ENCODE results near the gene PEX11A. TPM values are rescaled to one million over a fixed set of nuclear protein-coding genes. Genes with fewer than 3 reads are reported as not detected.

Gene PEX11A
- total RNA-seq, 6 experiments from 2014 or later, result 6.9 to 30.9 (median 22.6) TPM

DNA sequence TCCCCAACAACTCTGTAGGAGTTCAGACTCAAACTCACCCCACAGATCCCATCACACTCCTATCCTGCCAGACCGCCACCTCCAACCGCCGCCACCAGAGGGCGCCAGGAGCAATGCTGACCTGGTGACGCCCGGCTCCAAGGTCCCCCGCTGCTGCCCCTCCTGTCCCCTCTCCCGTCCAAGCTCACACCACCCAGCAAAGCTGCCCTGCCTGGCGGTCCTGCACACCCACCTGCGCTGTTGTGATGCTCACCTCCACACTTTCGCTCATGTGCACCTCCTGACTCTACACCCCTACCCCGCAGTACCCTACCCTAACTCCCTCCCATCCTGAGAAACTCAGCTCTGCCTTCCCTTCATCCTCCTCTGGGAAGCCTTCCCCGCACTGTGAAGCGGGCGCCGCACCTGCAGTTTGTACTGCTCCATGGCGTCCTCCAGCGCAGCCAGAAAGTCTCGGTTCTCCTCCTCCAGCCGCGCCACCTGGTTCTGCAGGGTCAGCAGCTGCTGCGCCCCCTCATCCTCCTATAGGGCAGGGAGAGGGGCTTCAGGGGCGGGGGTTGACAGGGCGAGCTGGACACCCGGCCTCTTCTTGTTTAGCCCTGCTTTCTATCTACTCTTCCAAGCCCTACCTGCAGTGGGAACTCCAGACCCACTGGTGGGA, 43.2 kb downstream of the PEX11A start:
- peak; percentile 78 to 84 (median 80) for DNase-seq
- Histone ChIP-seq H3K9me3 (no peaks in the 10 kb centered on the region), H3K27ac (no peak overlapping the region), H3K27me3 (no peaks in the 10 kb centered on the region), H3K4me3 (no peak overlapping the region), H3K36me3 (no peaks in the 10 kb centered on the region), H3K4me1 (peaks cover 0 to 1% (median 0%) of the 10 kb centered on the region in 4 donors)
- WGBS (ENCODE audit: insufficient coverage, low coverage, low lambda C conversion rate, missing lambda C conversion rate), result 45% methylated on average over 25 of the region's 25 CpGs
- peak; percentile 82 to 93 (median 92) for ATAC-seq
- TF ChIP-seq, protein P1, sequence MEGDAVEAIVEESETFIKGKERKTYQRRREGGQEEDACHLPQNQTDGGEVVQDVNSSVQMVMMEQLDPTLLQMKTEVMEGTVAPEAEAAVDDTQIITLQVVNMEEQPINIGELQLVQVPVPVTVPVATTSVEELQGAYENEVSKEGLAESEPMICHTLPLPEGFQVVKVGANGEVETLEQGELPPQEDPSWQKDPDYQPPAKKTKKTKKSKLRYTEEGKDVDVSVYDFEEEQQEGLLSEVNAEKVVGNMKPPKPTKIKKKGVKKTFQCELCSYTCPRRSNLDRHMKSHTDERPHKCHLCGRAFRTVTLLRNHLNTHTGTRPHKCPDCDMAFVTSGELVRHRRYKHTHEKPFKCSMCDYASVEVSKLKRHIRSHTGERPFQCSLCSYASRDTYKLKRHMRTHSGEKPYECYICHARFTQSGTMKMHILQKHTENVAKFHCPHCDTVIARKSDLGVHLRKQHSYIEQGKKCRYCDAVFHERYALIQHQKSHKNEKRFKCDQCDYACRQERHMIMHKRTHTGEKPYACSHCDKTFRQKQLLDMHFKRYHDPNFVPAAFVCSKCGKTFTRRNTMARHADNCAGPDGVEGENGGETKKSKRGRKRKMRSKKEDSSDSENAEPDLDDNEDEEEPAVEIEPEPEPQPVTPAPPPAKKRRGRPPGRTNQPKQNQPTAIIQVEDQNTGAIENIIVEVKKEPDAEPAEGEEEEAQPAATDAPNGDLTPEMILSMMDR (IDR thresholded peaks at IDR 0.05), result peak; percentile 78 to 90 (median 86)
- TF ChIP-seq POLR2A (IDR thresholded peaks at IDR 0.05), result no peak
- intact Hi-C loops (cut with DNase I), result no loop called here

DNA sequence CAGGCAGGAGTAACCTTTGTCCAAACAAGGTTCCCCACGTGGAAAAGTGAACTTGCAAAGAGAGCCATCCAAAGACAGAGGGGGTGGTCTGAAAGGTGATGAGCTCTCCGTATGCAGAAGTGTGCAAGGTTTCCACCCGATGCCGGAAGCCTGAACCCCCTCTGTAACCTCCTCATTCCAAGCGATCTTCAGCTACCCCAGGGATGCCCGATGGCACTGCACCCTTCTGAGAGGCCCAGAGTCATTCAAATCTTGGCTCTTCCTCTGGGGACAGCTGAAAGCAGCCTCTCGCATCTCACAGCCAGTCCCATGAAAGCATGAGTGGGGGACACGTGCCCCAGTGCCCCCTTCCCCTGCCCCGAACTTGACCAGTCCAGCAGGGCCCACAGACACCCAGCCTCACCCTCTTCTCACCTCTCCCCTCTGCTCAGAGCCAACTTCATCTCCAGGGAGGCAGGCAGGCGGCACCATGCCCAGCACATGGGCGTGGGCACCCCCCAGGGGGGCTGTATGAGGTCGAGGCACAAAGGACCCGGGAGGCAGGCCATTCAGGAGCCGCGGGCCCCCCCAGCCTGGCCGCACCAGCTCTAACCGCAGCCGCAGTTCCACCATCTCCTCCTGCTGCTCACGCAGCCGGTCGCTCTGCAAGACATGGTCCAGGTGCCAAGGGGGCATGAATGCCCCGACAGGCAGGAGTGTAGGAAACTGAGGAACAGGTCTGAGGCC, 44.0 kb downstream of the PEX11A start:
- no peak overlapping the region for H3K4me3 ChIP-seq
- ATAC-seq (peak in 1 of 4 donors; percentile 23), DNase-seq (no peak)
- no peak overlapping the region for H3K27ac ChIP-seq
- TF ChIP-seq POLR2A (IDR thresholded peaks at IDR 0.05), result no peak
- TF ChIP-seq, protein P1 (IDR thresholded peaks at IDR 0.05), result no peak
- intact Hi-C loops (cut with DNase I), result no loop called here
- 58% methylated on average over 3 of the region's 22 CpGs for WGBS (ENCODE audit: insufficient coverage, low coverage, low lambda C conversion rate, missing lambda C conversion rate)
- no peaks in the 10 kb centered on the region for H3K36me3 ChIP-seq
- peaks cover 0 to 5% (median 0%) of the 10 kb centered on the region in 4 donors for H3K4me1 ChIP-seq
- no peaks in the 10 kb centered on the region for H3K27me3 ChIP-seq
- H3K9me3 ChIP-seq, result no peaks in the 10 kb centered on the region

DNA sequence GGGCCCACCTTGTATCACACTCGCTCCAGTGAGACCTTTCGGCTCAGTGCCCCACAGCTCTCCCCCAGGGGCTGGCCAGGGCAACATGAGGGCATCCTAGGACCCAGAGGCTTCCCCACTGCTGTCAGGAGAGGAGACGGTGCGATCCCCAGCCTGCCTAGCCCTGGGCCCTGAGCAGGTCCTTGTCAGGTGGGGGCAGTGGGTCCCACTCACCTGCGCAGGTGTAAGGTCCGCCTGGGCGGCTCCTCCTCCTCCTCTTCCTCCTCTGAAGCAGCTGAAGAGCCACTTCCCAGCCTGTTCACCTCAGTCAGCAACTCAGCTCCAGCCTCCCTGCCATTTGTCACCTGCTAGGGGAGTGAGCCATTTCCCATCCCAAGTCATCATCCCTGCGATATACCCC, 44.9 kb downstream of the PEX11A start:
- DNase-seq, result no peak
- no peaks in the 10 kb centered on the region for H3K9me3 ChIP-seq
- no peak overlapping the region for H3K27ac ChIP-seq
- H3K27me3 ChIP-seq, result no peaks in the 10 kb centered on the region
- H3K4me3 ChIP-seq, result no peak overlapping the region
- peaks cover 0 to 5% (median 0%) of the 10 kb centered on the region in 4 donors for H3K4me1 ChIP-seq
- no peaks in the 10 kb centered on the region for H3K36me3 ChIP-seq
- intact Hi-C loops (cut with DNase I), result no loop called here
- TF ChIP-seq, protein P1 (IDR thresholded peaks at IDR 0.05), result no peak
- TF ChIP-seq POLR2A (IDR thresholded peaks at IDR 0.05), result no peak
- no peak for ATAC-seq
- 100% methylated on average over 1 of the region's 8 CpGs for WGBS (ENCODE audit: insufficient coverage, low coverage, low lambda C conversion rate, missing lambda C conversion rate)

DNA sequence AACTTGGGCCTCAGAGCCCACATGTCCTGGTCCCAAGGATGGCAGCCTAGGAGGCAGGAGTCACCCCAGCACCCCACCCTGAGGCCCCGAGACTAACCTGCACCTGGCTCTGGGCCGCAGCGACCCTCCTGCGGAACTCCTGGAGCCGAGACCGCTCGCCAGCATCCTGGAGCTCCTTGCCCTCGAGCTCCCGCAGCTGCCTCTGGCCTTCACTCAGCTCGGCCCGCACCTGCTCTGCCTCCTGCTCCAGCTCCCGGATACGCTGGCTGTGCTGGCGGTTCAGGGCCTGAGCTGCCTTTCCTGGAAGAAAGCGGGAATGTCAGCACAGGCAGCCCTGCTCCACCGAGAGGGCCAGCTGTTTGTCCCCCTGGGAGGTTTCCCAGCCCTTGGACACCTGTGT, 48.4 kb downstream of the PEX11A start:
- Histone ChIP-seq H3K36me3 (no peaks in the 10 kb centered on the region), H3K4me3 (no peak overlapping the region), H3K27ac (peak overlapping the region in 1 of 3 donors; percentile 20), H3K27me3 (no peaks in the 10 kb centered on the region), H3K4me1 (peaks cover 0 to 5% (median 0%) of the 10 kb centered on the region in 4 donors), H3K9me3 (no peaks in the 10 kb centered on the region)
- WGBS (ENCODE audit: insufficient coverage, low coverage, low lambda C conversion rate, missing lambda C conversion rate), result 80% methylated on average over 2 of the region's 16 CpGs
- TF ChIP-seq, protein P1 (IDR thresholded peaks at IDR 0.05), result no peak
- no peak for TF ChIP-seq POLR2A (IDR thresholded peaks at IDR 0.05)
- intact Hi-C loops (cut with DNase I), result no loop called here
- DNase-seq, result no peak
- peak; percentile 18 to 70 (median 64) for ATAC-seq
